ENCODE results near the gene PARP14. TPM values are rescaled to one million over a fixed set of nuclear protein-coding genes. Genes with fewer than 3 reads are reported as not detected.
"Not testable (repeated sequence)": the region's sequence is repeated elsewhere in the genome, so short reads cannot be mapped to it uniquely, and the experiment has no call there.

Gene PARP14
- total RNA-seq, 2 donors from 2014 or later: 46.8 to 47.8 TPM

- Mint-ChIP-seq H3K27ac (peak overlapping the region; percentile 99), H3K4me1 (peaks cover 65% of the 10 kb centered on the region), H3K36me3 (ENCODE audit: low read depth) (peaks cover 11% of the 10 kb centered on the region), H3K4me3 (peak overlapping the region; percentile 77)
- H3K27me3 Mint-ChIP-seq; ATAC-seq; DNase-seq; H3K9me3 ChIP-seq (ENCODE audit: control insufficient read depth, low read length, poor library complexity, severe bottlenecking): not testable (repeated sequence)
Measured at GRCh38 chr3:122682778-122683411, 2.3 kb downstream of the PARP14 start.

GRCh38 chr3:122687298-122687697, 6.7 kb downstream of the PARP14 start:
- Mint-ChIP-seq H3K36me3 (ENCODE audit: low read depth) (peaks cover 13% of the 10 kb centered on the region), H3K4me1 (peaks cover 39% of the 10 kb centered on the region), H3K27me3 (no peaks in the 10 kb centered on the region), H3K27ac (no peak overlapping the region), H3K4me3 (no peak overlapping the region)
- ATAC-seq (no peak), DNase-seq (no peak)
- no peaks in the 10 kb centered on the region for H3K9me3 ChIP-seq (ENCODE audit: control insufficient read depth, low read length, poor library complexity, severe bottlenecking)

- no peak overlapping the region for H3K4me3 Mint-ChIP-seq
- DNase-seq (no peak), ATAC-seq (peak; percentile 52)
- H3K36me3 Mint-ChIP-seq (ENCODE audit: low read depth): peaks cover 13% of the 10 kb centered on the region
- peaks cover 27% of the 10 kb centered on the region for H3K4me1 Mint-ChIP-seq
- no peak overlapping the region for H3K27ac Mint-ChIP-seq
- H3K27me3 Mint-ChIP-seq: no peaks in the 10 kb centered on the region
- H3K9me3 ChIP-seq (ENCODE audit: control insufficient read depth, low read length, poor library complexity, severe bottlenecking): no peaks in the 10 kb centered on the region
Measured at GRCh38 chr3:122688996-122689395, 8.4 kb downstream of the PARP14 start.

GRCh38 chr3:122689587-122689986, 8.9 kb downstream of the PARP14 start:
- no peak overlapping the region for H3K4me3 Mint-ChIP-seq
- peaks cover 22% of the 10 kb centered on the region for H3K4me1 Mint-ChIP-seq
- DNase-seq: no peak
- no peaks in the 10 kb centered on the region for H3K27me3 Mint-ChIP-seq
- no peak overlapping the region for H3K27ac Mint-ChIP-seq
- H3K36me3 Mint-ChIP-seq (ENCODE audit: low read depth): peaks cover 13% of the 10 kb centered on the region
- no peak for ATAC-seq
- no peaks in the 10 kb centered on the region for H3K9me3 ChIP-seq (ENCODE audit: control insufficient read depth, low read length, poor library complexity, severe bottlenecking)

- DNase-seq (no peak), ATAC-seq (no peak)
- Mint-ChIP-seq H3K36me3 (ENCODE audit: low read depth) (peaks cover 16% of the 10 kb centered on the region), H3K4me1 (peaks cover 26% of the 10 kb centered on the region), H3K27me3 (no peaks in the 10 kb centered on the region), H3K27ac (no peak overlapping the region), H3K4me3 (no peak overlapping the region)
- H3K9me3 ChIP-seq (ENCODE audit: control insufficient read depth, low read length, poor library complexity, severe bottlenecking): no peaks in the 10 kb centered on the region
Measured at GRCh38 chr3:122690096-122690495, 9.5 kb downstream of the PARP14 start.

- Mint-ChIP-seq H3K27ac (no peak overlapping the region), H3K36me3 (ENCODE audit: low read depth) (peaks cover 15% of the 10 kb centered on the region), H3K27me3 (no peaks in the 10 kb centered on the region), H3K4me1 (peaks cover 25% of the 10 kb centered on the region), H3K4me3 (no peak overlapping the region)
- no peaks in the 10 kb centered on the region for H3K9me3 ChIP-seq (ENCODE audit: control insufficient read depth, low read length, poor library complexity, severe bottlenecking)
- ATAC-seq (no peak), DNase-seq (no peak)
Measured at GRCh38 chr3:122691195-122691594, 10.6 kb downstream of the PARP14 start.

GRCh38 chr3:122692674-122693073, 12.0 kb downstream of the PARP14 start:
- DNase-seq (no peak), ATAC-seq (no peak)
- Mint-ChIP-seq H3K4me3 (no peak overlapping the region), H3K4me1 (peaks cover 14% of the 10 kb centered on the region), H3K27ac (no peak overlapping the region), H3K36me3 (ENCODE audit: low read depth) (peaks cover 15% of the 10 kb centered on the region), H3K27me3 (no peaks in the 10 kb centered on the region)
- no peaks in the 10 kb centered on the region for H3K9me3 ChIP-seq (ENCODE audit: control insufficient read depth, low read length, poor library complexity, severe bottlenecking)

- no peaks in the 10 kb centered on the region for H3K9me3 ChIP-seq (ENCODE audit: control insufficient read depth, low read length, poor library complexity, severe bottlenecking)
- H3K27me3 Mint-ChIP-seq: no peaks in the 10 kb centered on the region
- DNase-seq: no peak
- peak; percentile 61 for ATAC-seq
- H3K4me1 Mint-ChIP-seq: peaks cover 13% of the 10 kb centered on the region
- peak overlapping the region; percentile 14 for H3K27ac Mint-ChIP-seq
- no peak overlapping the region for H3K4me3 Mint-ChIP-seq
- H3K36me3 Mint-ChIP-seq (ENCODE audit: low read depth): peaks cover 14% of the 10 kb centered on the region
Measured at GRCh38 chr3:122694966-122695365, 14.3 kb downstream of the PARP14 start.

GRCh38 chr3:122695927-122696561, 15.4 kb downstream of the PARP14 start:
- no peak for ATAC-seq
- H3K4me3 Mint-ChIP-seq: no peak overlapping the region
- peaks cover 13% of the 10 kb centered on the region for H3K36me3 Mint-ChIP-seq (ENCODE audit: low read depth)
- H3K27ac Mint-ChIP-seq: peak overlapping the region; percentile 14
- peaks cover 12% of the 10 kb centered on the region for H3K4me1 Mint-ChIP-seq
- no peaks in the 10 kb centered on the region for H3K27me3 Mint-ChIP-seq
- no peaks in the 10 kb centered on the region for H3K9me3 ChIP-seq (ENCODE audit: control insufficient read depth, low read length, poor library complexity, severe bottlenecking)
- no peak for DNase-seq

- Mint-ChIP-seq H3K4me1 (peaks cover 17% of the 10 kb centered on the region), H3K36me3 (ENCODE audit: low read depth) (peaks cover 17% of the 10 kb centered on the region), H3K27ac (peak overlapping the region; percentile 48), H3K27me3 (no peaks in the 10 kb centered on the region), H3K4me3 (no peak overlapping the region)
- no peak for DNase-seq
- no peaks in the 10 kb centered on the region for H3K9me3 ChIP-seq (ENCODE audit: control insufficient read depth, low read length, poor library complexity, severe bottlenecking)
- peak; percentile 75 for ATAC-seq
Measured at GRCh38 chr3:122697952-122698620, 17.4 kb downstream of the PARP14 start.

GRCh38 chr3:122700193-122700592, 19.6 kb downstream of the PARP14 start:
- Mint-ChIP-seq H3K4me1 (peaks cover 16% of the 10 kb centered on the region), H3K27ac (peak overlapping the region; percentile 67), H3K27me3 (no peaks in the 10 kb centered on the region), H3K4me3 (no peak overlapping the region), H3K36me3 (ENCODE audit: low read depth) (peaks cover 20% of the 10 kb centered on the region)
- H3K9me3 ChIP-seq (ENCODE audit: control insufficient read depth, low read length, poor library complexity, severe bottlenecking): no peaks in the 10 kb centered on the region
- no peak for DNase-seq
- ATAC-seq: no peak

GRCh38 chr3:122705379-122705778, 24.7 kb downstream of the PARP14 start:
- Mint-ChIP-seq H3K4me3 (no peak overlapping the region), H3K4me1 (peaks cover 21% of the 10 kb centered on the region), H3K27ac (no peak overlapping the region), H3K27me3 (no peaks in the 10 kb centered on the region), H3K36me3 (ENCODE audit: low read depth) (peaks cover 13% of the 10 kb centered on the region)
- no peak for ATAC-seq
- DNase-seq: no peak
- no peaks in the 10 kb centered on the region for H3K9me3 ChIP-seq (ENCODE audit: control insufficient read depth, low read length, poor library complexity, severe bottlenecking)

GRCh38 chr3:122710616-122711251, 30.1 kb downstream of the PARP14 start:
- not testable (repeated sequence) for H3K27me3 Mint-ChIP-seq; ATAC-seq; H3K9me3 ChIP-seq (ENCODE audit: control insufficient read depth, low read length, poor library complexity, severe bottlenecking); H3K4me3 Mint-ChIP-seq; DNase-seq
- Mint-ChIP-seq H3K36me3 (ENCODE audit: low read depth) (peaks cover 21% of the 10 kb centered on the region), H3K4me1 (peaks cover 20% of the 10 kb centered on the region), H3K27ac (peak overlapping the region; percentile 88)
